ENCODE results near the gene GIMD1.

GRCh38 chr4:106314960-106315359 lies 53.6 kb downstream of the GIMD1 start:
- TF ChIP-seq POLR2A (IDR thresholded peaks at IDR 0.05) (no peak), CTCF (IDR thresholded peaks at IDR 0.05) (no peak)

Data from gastroesophageal sphincter (tissue), 3 donors.